GM12878 (cell line): ENCODE results near the gene SLC15A1. TPM values are rescaled to one million over a fixed set of nuclear protein-coding genes. Genes with fewer than 3 reads are reported as not detected.

Experiments used
- ATAC-seq: fragments of 200-7000 bp; cut with Tn5 transposase; 3 replicates; pipeline ENCODE4 v1.9.1; 2020; ENCODE audit warnings: mild to moderate bottlenecking, moderate library complexity
- BruUV-seq: library from RNA; stranded (reverse); fragments of 400-500 nt; replicated peaks from 2 replicates; lab custom pipeline; 2021; lab: Mats Ljungman, UMichigan
- CTCF ChIA-PET: fragments of 300-600 bp; sonication (Branson Sonifier 250); formaldehyde crosslinking; extraction: SDS; loops from one replicate; lab custom pipeline; 2021; ENCODE audit warnings: inconsistent platforms; lab: Yijun Ruan, JAX
- POLR2A ChIA-PET: fragments of 350-600 bp; formaldehyde crosslinking; extraction: SDS; loops from one replicate; lab custom pipeline; 2021; ENCODE audit warnings: inconsistent platforms; lab: Charles Lee
- RAD21 ChIA-PET: fragments of 300-600 bp; sonication (Branson Sonifier 250); formaldehyde crosslinking; loops from one replicate; lab custom pipeline; 2023; ENCODE audit warnings: antibody characterized with exemption; ENCODE audit not compliant: unreplicated experiment; lab: Charles Lee
- SMC1A ChIA-PET: fragments of 300-600 bp; sonication (Branson Sonifier 250); formaldehyde crosslinking; loops from one replicate; lab custom pipeline; 2023; ENCODE audit not compliant: unreplicated experiment, uncharacterized antibody; lab: Charles Lee
- DNase-seq: peaks from one replicate; pipeline ENCODE4 v3.0.0-alpha.2; 2011; ENCODE audit warnings: low read depth, low spot score
- FAIRE-seq: peaks from 3 replicates; lab custom pipeline; 2011; peaks lifted over from hg19 to GRCh38; lab: Jason Lieb, UNC
- H2AFZ ChIP-seq: 2 replicates; pipeline ENCODE4 v1.6.0; 2011; ENCODE audit warnings: low read depth, low read length, control low read depth; ENCODE audit not compliant: control insufficient read depth
- H3K27ac ChIP-seq: 2 replicates; pipeline ENCODE4 v1.5.1; 2011; ENCODE audit warnings: control low read depth; ENCODE audit not compliant: control insufficient read depth, insufficient read depth
- H3K27me3 ChIP-seq, 2 experiments: replicated peaks in 1 of 2; 2 replicates each; pipeline versions ENCODE4 v1.6.0 to v1.6.1; 2011; ENCODE audit warnings: low read length in 1 of 2; ENCODE audit not compliant: control insufficient read depth in 2 of 2, insufficient read depth in 2 of 2
- H3K36me3 ChIP-seq, 2 experiments: 2 replicates each; pipeline ENCODE4 v1.5.1; 2011; ENCODE audit warnings: low read length in 1 of 2; ENCODE audit not compliant: control insufficient read depth in 2 of 2, insufficient read depth in 2 of 2
- H3K4me1 ChIP-seq: 2 replicates; pipeline ENCODE4 v1.6.1; 2011; ENCODE audit warnings: mild to moderate bottlenecking, low read length, moderate library complexity, mixed read lengths; ENCODE audit not compliant: control insufficient read depth, insufficient read depth
- H3K4me2 ChIP-seq: 2 replicates; pipeline ENCODE4 v1.6.0; 2011; ENCODE audit warnings: control low read depth; ENCODE audit not compliant: control insufficient read depth, insufficient read depth
- H3K4me3 ChIP-seq: fragments of 200-600 bp; sonication (generic); 2 replicates; pipeline ENCODE4 v1.5.1; 2016
- H3K79me2 ChIP-seq: 2 replicates; pipeline ENCODE4 v1.6.0; 2011; ENCODE audit warnings: low read length; ENCODE audit not compliant: control insufficient read depth, insufficient read depth
- H3K9ac ChIP-seq: 2 replicates; pipeline ENCODE4 v1.8.0; 2011; ENCODE audit warnings: low read length, control low read depth, mixed read lengths; ENCODE audit not compliant: control insufficient read depth, insufficient read depth
- H3K9me3 ChIP-seq: replicated peaks from 3 replicates; pipeline ENCODE4 v1.5.1; 2011; ENCODE audit warnings: mild to moderate bottlenecking, low read length; ENCODE audit not compliant: control insufficient read depth, insufficient read depth
- H4K20me1 ChIP-seq: 2 replicates; pipeline ENCODE4 v1.6.0; 2011; ENCODE audit not compliant: control insufficient read depth, insufficient read depth
- BACH1 ChIP-seq: fragments of 450-650 bp; IDR thresholded peaks from 2 replicates; pipeline ENCODE4 v1.6.1; 2017; ENCODE audit warnings: mild to moderate bottlenecking, borderline replicate concordance
- CHD1 ChIP-seq: IDR thresholded peaks from 2 replicates; pipeline ENCODE4 v1.6.1; 2012; ENCODE audit warnings: low read depth, low read length, improper control_type of control experiment
- IKZF2 ChIP-seq, 2 experiments: fragments of 450-650 bp; IDR thresholded peaks; 2 replicates each; pipeline ENCODE4 v1.6.1; 2017; ENCODE audit warnings: mild to moderate bottlenecking in 2 of 2, moderate library complexity in 2 of 2
- MLLT1 ChIP-seq: fragments of 450-650 bp; IDR thresholded peaks from 2 replicates; pipeline ENCODE4 v1.6.1; 2016; ENCODE audit warnings: mild to moderate bottlenecking
- NFIC ChIP-seq: IDR thresholded peaks from 2 replicates; pipeline ENCODE4 v1.6.1; 2012; ENCODE audit warnings: low read depth, mild to moderate bottlenecking, inconsistent platforms, low read length, moderate library complexity
- NFXL1 ChIP-seq: fragments of 450-650 bp; IDR thresholded peaks from 2 replicates; pipeline ENCODE4 v1.6.1; 2017; ENCODE audit warnings: antibody characterized with exemption, mild to moderate bottlenecking, borderline replicate concordance
- POLR2AphosphoS2 ChIP-seq: IDR thresholded peaks from 2 replicates; pipeline ENCODE4 v1.6.1; 2011; ENCODE audit warnings: low read depth, mild to moderate bottlenecking, low read length, improper control_type of control experiment, moderate library complexity
- POU2F2 ChIP-seq: IDR thresholded peaks from 3 replicates; pipeline ENCODE4 v1.6.1; 2011; ENCODE audit warnings: low read depth, mild to moderate bottlenecking, low read length, borderline replicate concordance
- SPI1 ChIP-seq: IDR thresholded peaks from 2 replicates; pipeline ENCODE4 v1.6.1; 2011; ENCODE audit warnings: low read depth, mild to moderate bottlenecking, low read length, moderate library complexity, borderline replicate concordance; ENCODE audit not compliant: insufficient read depth
- TCF12 ChIP-seq: IDR thresholded peaks from 2 replicates; pipeline ENCODE4 v1.6.1; 2011; ENCODE audit warnings: low read depth, mild to moderate bottlenecking, low read length
- WGBS: methylation state at CpG from one replicate; pipeline ENCODE4 v1.1.6; 2016; ENCODE audit warnings: low lambda C conversion rate; ENCODE audit not compliant: insufficient replicate concordance, insufficient coverage; ENCODE audit errors: missing lambda C conversion rate; 5-methylcytosine and 5-hydroxymethylcytosine counted together
- in situ Hi-C: fragments of 300-500 bp; cut with MboI; formaldehyde crosslinking; loops from 9 replicates; pipeline ENCODE4 v1.14.3; 2018; ENCODE audit warnings: mixed read lengths
- intact Hi-C: fragments of 100-400 bp; cut with micrococcal nuclease; formaldehyde crosslinking; loops from one replicate; pipeline ENCODE4 v1.14.2; 2022; ENCODE audit not compliant: unreplicated experiment
- polyA plus RNA-seq, 11 experiments: library from polyadenylated mRNA; depleted of rRNA in 4 of 11; unstranded in 6 of 11; stranded (reverse) in 5 of 11; fragments of >200 nt; fragmentation: Nextera tagmentation in 4 of 11; fragmentation: Illumina TruSeq in 1 of 11; extraction: Ambion mirVana in 4 of 11; extraction: Trizol in 1 of 11; gene quantifications; 1 replicate in 1 of 11; 2 replicates in 10 of 11; pipeline versions ENCODE4 v1.2.1 to v1.2.3, GENCODE V29; 2011 to 2016; ENCODE audit warnings: inconsistent platforms in 2 of 11, missing spikeins in 2 of 11, low read depth in 1 of 11
- total RNA-seq, 4 experiments: library from RNA; depleted of rRNA in 3 of 4; stranded (reverse); fragments of >200 nt in 3 of 4; fragmentation: Illumina TruSeq in 1 of 4; extraction: Trizol in 1 of 4; gene quantifications; 2 replicates each; pipeline versions ENCODE4 v1.2.1 to v1.2.3, GENCODE V29; 2013 to 2021

The SLC15A1 gene
- total and polyA plus RNA-seq, 10 of the 15 experiments (the other 5 are each of a cell fraction or from before 2014, with no cell fraction given) = not detected

- H3K36me3 ChIP-seq = no peaks in the 10 kb centered on the region
- ChIA-PET SMC1A (no interaction called here), RAD21 (no interaction called here), POLR2A (no interaction called here), CTCF (no interaction called here)
- ATAC-seq = no peak
- no TSS peak for BruUV-seq
- TF ChIP-seq NFIC (no peak), POLR2AphosphoS2 (no peak), MLLT1 (no peak), TCF12 (no peak), NFXL1 (no peak), BACH1 (no peak), IKZF2 (IDR thresholded peaks at IDR 0.05) (no peak), SPI1 (no peak), POU2F2 (no peak), CHD1 (no peak)
- no peaks in the 10 kb centered on the region for H3K79me2 ChIP-seq
- in situ Hi-C loops (no loop called here), intact Hi-C loops (no loop called here)
- no peaks in the 10 kb centered on the region for H3K4me1 ChIP-seq
- H3K27me3 ChIP-seq = no peaks in the 10 kb centered on the region
- no peak overlapping the region for H3K9ac ChIP-seq
- no peak overlapping the region for H3K27ac ChIP-seq
- FAIRE-seq = no peak
- no peak overlapping the region for H2AFZ ChIP-seq
- no peak overlapping the region for H3K4me3 ChIP-seq
- DNase-seq = no peak
- no peaks in the 10 kb centered on the region for H3K9me3 ChIP-seq
- no peak overlapping the region for H3K4me2 ChIP-seq
- 50% methylated on average over 9 of the region's 9 CpGs for WGBS
- H4K20me1 ChIP-seq = no peaks in the 10 kb centered on the region
These were observed 22.3 kb upstream of the SLC15A1 start for GRCh38 chr13:98774776-98775175.
